DMS114 treated with DMSO at 0.1 percent for 48 hours (cell line): ENCODE measurements around the gene SPNS2.

ENCODE experiments used
- DNase-seq: peaks from one replicate; lab custom pipeline; 2025; ENCODE audit not compliant: unreplicated experiment; lab: John Stamatoyannopoulos, UW

Gene SPNS2

GRCh38 chr17:4480929-4481898 lies 17.5 kb upstream of the SPNS2 start:
- DNase-seq: no peak

- DNase-seq: no peak
Measured at GRCh38 chr17:4482338-4483011, 16.2 kb upstream of the SPNS2 start.

GRCh38 chr17:4483012-4483840 lies 15.5 kb upstream of the SPNS2 start:
- no peak for DNase-seq

GRCh38 chr17:4485676-4486646 lies 12.7 kb upstream of the SPNS2 start:
- DNase-seq: no peak

GRCh38 chr17:4487296-4487695 lies 11.4 kb upstream of the SPNS2 start:
- no peak for DNase-seq

GRCh38 chr17:4487820-4488716 lies 10.6 kb upstream of the SPNS2 start:
- no peak for DNase-seq

- DNase-seq: no peak
Measured at GRCh38 chr17:4488989-4489595, 9.6 kb upstream of the SPNS2 start.

GRCh38 chr17:4490109-4490591 lies 8.5 kb upstream of the SPNS2 start:
- DNase-seq: no peak

GRCh38 chr17:4490637-4491061 lies 8.0 kb upstream of the SPNS2 start:
- DNase-seq: no peak

GRCh38 chr17:4492721-4493561 lies 5.7 kb upstream of the SPNS2 start:
- no peak for DNase-seq

GRCh38 chr17:4497101-4497824 lies 1.4 kb upstream of the SPNS2 start:
- no peak for DNase-seq

GRCh38 chr17:4499431-4500190 lies 930 bp downstream of the SPNS2 start:
- no peak for DNase-seq

- peak; percentile 13 for DNase-seq
Measured at GRCh38 chr17:4500191-4500571, 1.5 kb downstream of the SPNS2 start.

- no peak for DNase-seq
Measured at GRCh38 chr17:4501295-4501949, 2.7 kb downstream of the SPNS2 start.

GRCh38 chr17:4502466-4503154 lies 3.9 kb downstream of the SPNS2 start:
- no peak for DNase-seq
